Mucosa of stomach (tissue), 1 donor: ENCODE measurements around the gene SNCAIP.

Experiments
- H3K27me3 ChIP-seq: one replicate; pipeline ENCODE4 v1.7.0; 2013; ENCODE audit warnings: mild to moderate bottlenecking, low read length; ENCODE audit not compliant: control insufficient read depth, insufficient read depth
- H3K36me3 ChIP-seq: one replicate; pipeline ENCODE4 v1.7.0; 2013; ENCODE audit warnings: low read length; ENCODE audit not compliant: control insufficient read depth, insufficient read depth
- H3K4me1 ChIP-seq: one replicate; pipeline ENCODE4 v1.7.0; 2013; ENCODE audit warnings: mild to moderate bottlenecking, low read length; ENCODE audit not compliant: control insufficient read depth, insufficient read depth
- H3K4me3 ChIP-seq: one replicate; pipeline ENCODE4 v1.7.0; 2013; ENCODE audit warnings: low read length
- H3K9ac ChIP-seq: one replicate; pipeline ENCODE4 v1.7.0; 2013; ENCODE audit warnings: mild to moderate bottlenecking, low read length, moderate library complexity
- H3K9me3 ChIP-seq: one replicate; pipeline ENCODE4 v1.7.0; 2013; ENCODE audit warnings: mild to moderate bottlenecking, low read length, moderate library complexity; ENCODE audit not compliant: control insufficient read depth
- donor health status: Pancreatic carcinoma.

SNCAIP gene

DNA sequence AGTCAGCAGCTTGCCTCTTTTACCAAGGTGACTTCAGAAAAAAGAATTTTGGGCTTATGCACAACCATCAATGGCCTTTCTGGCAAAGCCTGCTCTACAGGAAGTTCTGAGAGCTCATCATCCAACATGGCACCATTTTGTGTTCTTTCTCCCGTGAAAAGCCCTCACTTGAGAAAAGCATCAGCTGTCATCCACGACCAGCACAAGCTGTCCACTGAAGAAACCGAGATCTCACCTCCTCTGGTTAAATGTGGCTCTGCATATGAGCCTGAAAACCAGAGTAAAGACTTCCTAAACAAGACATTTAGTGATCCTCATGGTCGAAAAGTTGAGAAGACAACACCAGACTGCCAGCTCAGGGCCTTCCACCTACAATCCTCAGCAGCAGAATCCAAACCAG lies 111.2 kb downstream of the SNCAIP start:
- no peaks in the 10 kb centered on the region for H3K4me1 ChIP-seq
- no peaks in the 10 kb centered on the region for H3K36me3 ChIP-seq
- no peaks in the 10 kb centered on the region for H3K9me3 ChIP-seq
- H3K4me3 ChIP-seq = no peak overlapping the region
- no peaks in the 10 kb centered on the region for H3K27me3 ChIP-seq
- H3K9ac ChIP-seq = no peak overlapping the region

DNA sequence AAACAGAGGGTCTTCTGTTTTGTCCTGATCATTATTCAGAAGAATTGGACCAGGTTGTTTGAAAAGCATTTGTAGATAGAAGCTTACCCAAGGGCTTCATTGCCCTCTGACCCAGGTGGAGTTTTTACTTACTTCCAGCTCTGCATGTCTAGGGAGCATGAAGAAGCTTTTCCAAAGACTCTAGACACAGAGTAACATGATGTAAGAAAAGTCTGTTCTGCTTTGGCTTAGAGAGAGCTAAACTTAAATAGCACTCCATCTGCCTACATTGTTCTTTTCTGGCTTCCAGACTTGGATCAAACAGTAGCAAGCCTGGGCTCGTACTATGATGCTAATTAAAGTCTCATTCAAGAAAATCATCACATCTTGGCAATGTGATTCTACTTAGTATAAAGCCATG lies 112.1 kb downstream of the SNCAIP start:
- no peak overlapping the region for H3K4me3 ChIP-seq

DNA sequence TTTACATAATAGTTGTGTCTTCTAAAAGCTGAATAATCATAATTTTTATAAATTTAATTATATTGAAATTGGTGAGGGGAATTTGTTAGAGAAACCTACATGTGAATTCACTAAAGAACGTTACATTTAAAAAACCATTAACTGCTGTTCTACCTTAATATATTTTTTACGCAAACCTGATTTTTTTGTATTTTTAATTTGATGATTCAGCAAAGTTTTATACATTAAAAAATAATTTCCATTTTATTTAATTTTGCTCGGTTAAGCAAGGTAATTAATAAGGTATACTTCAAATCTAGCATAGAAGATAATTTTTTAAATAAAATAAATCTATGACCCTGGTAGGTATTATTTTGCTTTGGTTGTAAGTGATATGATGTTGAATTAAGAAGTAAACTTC lies 114.3 kb downstream of the SNCAIP start:
- Histone ChIP-seq H3K36me3 (no peaks in the 10 kb centered on the region), H3K9ac (no peak overlapping the region), H3K4me1 (no peaks in the 10 kb centered on the region), H3K4me3 (no peak overlapping the region), H3K27me3 (no peaks in the 10 kb centered on the region), H3K9me3 (no peaks in the 10 kb centered on the region)

More for the DNA sequence above, 112.1 kb downstream of the SNCAIP start:
- Histone ChIP-seq H3K9me3 (no peaks in the 10 kb centered on the region), H3K4me1 (no peaks in the 10 kb centered on the region), H3K9ac (no peak overlapping the region), H3K36me3 (no peaks in the 10 kb centered on the region), H3K27me3 (no peaks in the 10 kb centered on the region)

DNA sequence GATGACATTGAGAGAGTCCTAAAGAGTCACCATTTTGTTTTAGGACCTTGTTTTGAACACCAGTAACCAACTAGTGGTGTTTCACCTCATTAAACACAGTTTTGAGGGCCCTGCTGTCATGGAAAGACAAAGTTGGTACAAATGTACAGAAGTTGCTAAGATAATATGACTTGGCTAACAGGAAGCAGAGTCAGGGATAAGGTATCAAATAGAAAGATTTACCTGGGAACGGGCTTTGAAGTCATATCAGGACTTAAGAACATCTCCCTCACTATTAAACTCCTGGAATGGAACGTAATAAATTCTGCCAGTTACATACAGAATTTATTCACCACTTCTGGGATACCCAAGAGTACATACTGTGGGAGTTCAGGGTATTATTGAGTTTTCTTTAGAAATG lies 115.6 kb downstream of the SNCAIP start:
- Histone ChIP-seq H3K36me3 (no peaks in the 10 kb centered on the region), H3K4me3 (no peak overlapping the region), H3K27me3 (no peaks in the 10 kb centered on the region), H3K9ac (no peak overlapping the region), H3K9me3 (no peaks in the 10 kb centered on the region), H3K4me1 (no peaks in the 10 kb centered on the region)

DNA sequence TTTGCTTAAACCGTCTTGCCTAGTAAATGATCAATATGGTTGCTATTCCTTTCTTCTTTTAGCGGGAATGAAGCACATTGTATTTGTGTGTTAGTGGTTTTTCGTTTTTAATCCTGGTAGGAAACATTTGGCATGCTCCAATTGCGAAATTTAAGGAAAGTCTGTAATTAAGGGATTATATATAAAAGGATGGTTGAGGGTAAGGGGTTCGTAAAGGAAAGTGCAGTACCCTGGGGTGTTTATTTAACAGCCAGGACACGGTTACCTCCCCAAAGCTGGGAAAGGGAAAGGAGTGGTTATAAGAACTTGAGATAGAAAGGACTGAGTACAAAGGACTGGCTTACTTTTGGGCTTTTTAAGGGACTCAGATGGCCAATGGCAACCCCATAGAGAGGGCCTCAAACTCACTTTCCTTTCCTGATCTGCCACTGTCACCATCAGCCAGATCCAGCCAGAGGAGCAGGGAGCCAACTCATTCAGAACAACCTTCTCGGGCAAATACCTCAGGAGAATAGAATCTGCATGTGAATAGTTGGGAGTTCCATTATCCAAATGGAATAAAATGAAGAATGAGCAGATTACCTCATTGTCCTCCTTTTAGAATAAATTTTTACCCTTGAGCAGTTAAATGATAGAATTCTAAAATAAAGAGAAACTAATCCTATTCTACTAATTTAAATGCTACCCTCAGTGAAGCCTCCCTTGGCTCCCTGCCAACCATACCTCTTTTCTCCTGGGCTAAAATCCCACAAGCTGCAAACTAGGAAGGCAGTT lies 117.7 kb downstream of the SNCAIP start:
- no peaks in the 10 kb centered on the region for H3K27me3 ChIP-seq
- no peak overlapping the region for H3K9ac ChIP-seq
- H3K9me3 ChIP-seq = no peaks in the 10 kb centered on the region
- H3K4me3 ChIP-seq = no peak overlapping the region
- H3K4me1 ChIP-seq = no peaks in the 10 kb centered on the region
- H3K36me3 ChIP-seq = no peaks in the 10 kb centered on the region

DNA sequence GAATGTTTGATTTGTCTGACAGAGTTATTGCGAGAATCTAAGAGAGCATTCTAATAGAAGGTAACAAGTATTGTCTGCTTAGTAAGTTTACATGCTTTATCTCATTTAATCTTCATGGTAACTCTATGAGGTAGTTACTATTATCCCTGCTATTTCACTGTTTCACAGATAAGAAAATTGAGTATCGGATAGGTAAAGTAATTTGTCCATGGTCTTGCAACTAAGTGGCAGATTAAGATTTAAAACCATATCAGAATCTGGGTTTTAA lies 118.2 kb downstream of the SNCAIP start:
- H3K9me3 ChIP-seq = no peaks in the 10 kb centered on the region
- H3K4me3 ChIP-seq = no peak overlapping the region
- no peaks in the 10 kb centered on the region for H3K27me3 ChIP-seq
- no peaks in the 10 kb centered on the region for H3K4me1 ChIP-seq
- H3K9ac ChIP-seq = no peak overlapping the region
- no peaks in the 10 kb centered on the region for H3K36me3 ChIP-seq

DNA sequence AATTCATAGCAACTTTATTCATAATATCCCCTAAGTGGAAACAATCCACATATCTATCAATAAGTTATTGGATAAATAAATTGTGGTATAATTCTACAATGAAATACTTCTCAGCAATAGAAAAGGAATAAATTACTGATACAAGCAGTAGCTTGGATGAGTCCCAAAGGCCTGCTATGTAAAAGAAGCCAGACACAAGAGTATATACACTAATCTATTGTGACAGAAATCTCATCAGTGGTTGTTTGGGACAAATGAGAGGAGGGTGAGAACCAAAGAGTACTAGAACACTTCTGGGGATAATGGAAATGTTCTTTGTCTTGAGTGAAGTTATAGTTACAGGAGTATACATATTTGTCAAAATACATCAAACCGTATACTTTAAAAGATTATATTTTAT lies 119.3 kb downstream of the SNCAIP start:
- no peak overlapping the region for H3K4me3 ChIP-seq
- no peaks in the 10 kb centered on the region for H3K9me3 ChIP-seq
- H3K27me3 ChIP-seq = no peaks in the 10 kb centered on the region
- no peaks in the 10 kb centered on the region for H3K4me1 ChIP-seq
- H3K36me3 ChIP-seq = no peaks in the 10 kb centered on the region
- H3K9ac ChIP-seq = no peak overlapping the region

DNA sequence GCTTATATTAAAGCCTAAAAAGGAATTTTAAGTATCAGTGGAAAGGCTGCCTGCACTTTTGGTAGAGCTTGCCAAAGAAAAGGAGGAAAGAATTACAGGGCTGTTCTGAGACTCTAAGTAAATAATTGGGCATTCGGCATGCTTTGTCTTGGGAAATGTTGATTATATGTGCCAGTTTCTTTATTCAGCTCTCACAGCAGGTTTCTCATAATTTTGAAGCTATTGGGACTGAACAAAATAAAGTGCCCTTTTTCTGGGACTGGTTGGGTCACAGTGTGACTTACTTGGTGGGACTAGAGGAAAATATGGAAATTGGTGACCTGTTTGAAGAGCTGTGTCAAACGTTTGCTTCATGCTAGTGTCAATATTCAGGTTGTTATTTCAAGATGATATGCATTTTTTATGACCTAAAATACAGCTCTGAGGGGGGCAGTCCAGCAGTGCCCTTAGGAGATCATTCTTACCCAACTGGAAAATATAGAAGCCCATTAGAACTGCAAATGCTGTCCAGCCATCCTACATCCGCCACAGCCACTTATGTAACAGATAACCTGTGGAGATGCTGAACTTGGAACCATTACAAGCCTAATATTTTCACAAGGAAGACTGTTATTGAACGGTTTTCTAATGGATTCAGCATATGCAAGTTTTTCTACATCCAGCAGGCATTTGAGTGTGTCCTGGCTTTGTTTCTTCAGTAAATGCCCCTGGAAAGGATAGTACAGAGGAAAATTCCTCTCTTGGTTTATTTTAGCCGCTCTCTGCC lies 122.4 kb downstream of the SNCAIP start:
- no peaks in the 10 kb centered on the region for H3K9me3 ChIP-seq
- H3K4me1 ChIP-seq = no peaks in the 10 kb centered on the region
- H3K9ac ChIP-seq = no peak overlapping the region
- no peaks in the 10 kb centered on the region for H3K27me3 ChIP-seq
- H3K36me3 ChIP-seq = no peaks in the 10 kb centered on the region
- H3K4me3 ChIP-seq = no peak overlapping the region

DNA sequence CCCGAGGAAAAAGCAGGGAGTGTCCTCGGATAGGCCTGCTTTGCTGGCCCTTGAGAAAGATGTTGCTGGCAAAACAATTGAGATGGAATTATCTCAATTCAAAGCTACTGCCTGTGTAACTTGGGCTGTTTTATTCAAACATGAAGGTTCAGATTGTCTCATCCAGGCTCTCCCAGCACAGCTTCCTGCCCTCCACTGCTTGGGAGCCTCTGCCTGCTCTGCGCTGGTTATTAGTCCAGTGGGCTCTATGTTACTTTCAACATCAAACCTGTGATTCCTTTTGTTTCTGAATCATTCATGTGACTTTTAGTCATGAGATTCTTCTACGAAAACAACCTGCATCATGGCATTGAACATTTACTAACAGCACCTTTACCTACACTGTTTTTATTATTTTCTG lies 123.2 kb downstream of the SNCAIP start:
- Histone ChIP-seq H3K9ac (no peak overlapping the region), H3K27me3 (no peaks in the 10 kb centered on the region), H3K36me3 (no peaks in the 10 kb centered on the region), H3K4me1 (no peaks in the 10 kb centered on the region), H3K4me3 (no peak overlapping the region), H3K9me3 (no peaks in the 10 kb centered on the region)

DNA sequence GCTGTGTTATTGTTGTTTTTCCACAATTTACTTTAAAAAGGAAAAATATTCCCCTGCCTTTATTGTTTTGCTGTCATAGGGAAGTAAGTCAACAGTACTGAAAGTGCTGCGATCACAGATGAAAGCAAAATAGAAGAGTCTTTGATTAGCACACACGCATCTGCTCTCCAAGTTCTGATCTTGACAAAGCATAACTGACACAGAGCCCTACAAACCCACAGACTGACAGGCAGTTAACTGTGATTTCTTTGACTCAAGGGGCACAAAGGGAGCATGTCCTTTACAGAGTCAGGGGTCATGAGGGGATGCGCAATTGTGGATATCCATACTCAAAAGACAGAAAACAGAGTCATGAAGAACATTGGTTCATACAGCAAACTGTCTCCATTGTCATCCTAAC lies 123.7 kb downstream of the SNCAIP start:
- Histone ChIP-seq H3K4me1 (no peaks in the 10 kb centered on the region), H3K4me3 (no peak overlapping the region), H3K27me3 (no peaks in the 10 kb centered on the region), H3K36me3 (no peaks in the 10 kb centered on the region), H3K9me3 (no peaks in the 10 kb centered on the region), H3K9ac (no peak overlapping the region)

DNA sequence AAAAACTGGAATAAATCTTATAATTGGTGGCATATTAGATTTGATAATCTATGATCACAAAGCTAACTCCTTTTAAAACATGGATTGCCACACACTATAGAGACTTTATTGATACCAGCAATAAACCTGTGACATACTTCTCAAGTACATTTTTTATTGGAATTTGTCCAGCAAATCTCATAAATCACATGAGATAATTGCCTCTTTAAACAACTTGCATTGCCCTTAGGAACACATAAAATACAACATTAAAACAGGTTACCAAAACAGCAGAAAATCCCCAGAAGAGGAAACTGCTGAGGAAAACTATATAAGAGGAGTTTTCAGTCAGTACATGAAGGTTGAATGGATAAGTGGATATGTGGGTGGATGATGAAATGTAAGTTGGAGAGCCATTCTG lies 124.6 kb downstream of the SNCAIP start:
- no peaks in the 10 kb centered on the region for H3K9me3 ChIP-seq
- H3K4me3 ChIP-seq = no peak overlapping the region
- no peak overlapping the region for H3K9ac ChIP-seq
- H3K4me1 ChIP-seq = no peaks in the 10 kb centered on the region
- H3K27me3 ChIP-seq = no peaks in the 10 kb centered on the region
- H3K36me3 ChIP-seq = no peaks in the 10 kb centered on the region

DNA sequence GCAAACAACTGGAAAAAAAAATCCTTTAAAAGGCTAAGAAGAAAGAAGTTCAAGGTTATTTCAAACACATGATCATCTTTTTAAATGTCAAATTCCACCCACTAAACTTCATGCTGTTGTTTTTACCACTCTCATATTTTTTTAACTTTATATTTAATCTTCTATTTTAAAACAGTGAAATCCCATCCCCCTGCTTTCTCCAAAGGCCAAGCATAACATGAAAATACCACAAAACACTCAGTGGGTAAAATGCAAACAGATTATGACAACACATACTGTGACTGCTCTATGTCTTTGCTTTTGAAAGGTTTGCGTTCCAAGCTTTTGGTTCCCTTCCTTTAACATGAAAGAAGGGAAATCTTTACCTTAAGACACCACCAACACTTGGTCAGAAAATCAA lies 127.6 kb downstream of the SNCAIP start:
- no peaks in the 10 kb centered on the region for H3K9me3 ChIP-seq
- no peak overlapping the region for H3K4me3 ChIP-seq
- H3K36me3 ChIP-seq = no peaks in the 10 kb centered on the region
- no peaks in the 10 kb centered on the region for H3K4me1 ChIP-seq
- H3K9ac ChIP-seq = no peak overlapping the region
- no peaks in the 10 kb centered on the region for H3K27me3 ChIP-seq
